Stimulated activated naive CD8-positive, alpha-beta T cell treated with anti-CD3 and anti-CD28 coated beads, Interleukin-15, Interleukin-2, amounts not matched to agents 100 ng/mL and 50 ng/mL, for 24 hours (primary cell): ENCODE measurements around the gene UBE2L5.

Experiments
- H3K27ac Mint-ChIP-seq: one replicate; pipeline ENCODE4 v1.8.0; 2021; ENCODE audit warnings: mild to moderate bottlenecking, mixed read lengths
- H3K27me3 Mint-ChIP-seq: one replicate; pipeline ENCODE4 v1.8.0; 2021; ENCODE audit warnings: mixed read lengths
- H3K36me3 Mint-ChIP-seq: one replicate; pipeline ENCODE4 v1.8.0; 2021; ENCODE audit warnings: low read depth, mixed read lengths
- H3K4me1 Mint-ChIP-seq: one replicate; pipeline ENCODE4 v1.8.0; 2021; ENCODE audit warnings: low read depth, mixed read lengths
- H3K4me3 Mint-ChIP-seq: one replicate; pipeline ENCODE4 v1.8.0; 2021; ENCODE audit warnings: mild to moderate bottlenecking, mixed read lengths
- H3K9me3 Mint-ChIP-seq: one replicate; pipeline ENCODE4 v1.8.0; 2021; ENCODE audit warnings: mixed read lengths

The UBE2L5 gene

GRCh38 chr13:30422054-30422839, at the start of gene UBE2L5:
TSS of gene UBE2L5 (plus strand) at chr13:30422493. CDS start at chr13:30427991, 5,498 bp downstream.
- H3K27ac Mint-ChIP-seq, result peak within 1 kb of the TSS; percentile 78
- H3K4me3 Mint-ChIP-seq, result peak within 1 kb of the TSS; percentile 84
- H3K9me3 Mint-ChIP-seq, result no peaks in the 10 kb centered on the region
- no peaks in the 10 kb centered on the region for H3K27me3 Mint-ChIP-seq
- H3K36me3 Mint-ChIP-seq, result no peaks in the 10 kb centered on the region
- peaks cover 14% of the 10 kb centered on the region for H3K4me1 Mint-ChIP-seq

GRCh38 chr13:30373727-30374126, 48.6 kb upstream of the UBE2L5 start:
- Mint-ChIP-seq H3K9me3 (no peaks in the 10 kb centered on the region), H3K27ac (peak overlapping the region; percentile 98), H3K4me3 (peak overlapping the region; percentile 30), H3K4me1 (peaks cover 94% of the 10 kb centered on the region), H3K36me3 (peaks cover 7% of the 10 kb centered on the region), H3K27me3 (no peaks in the 10 kb centered on the region)

- peaks cover 86% of the 10 kb centered on the region for H3K4me1 Mint-ChIP-seq
- H3K4me3 Mint-ChIP-seq, result peak overlapping the region; percentile 22
- peak overlapping the region; percentile 33 for H3K27ac Mint-ChIP-seq
- H3K9me3 Mint-ChIP-seq, result no peaks in the 10 kb centered on the region
- peaks cover 7% of the 10 kb centered on the region for H3K36me3 Mint-ChIP-seq
- no peaks in the 10 kb centered on the region for H3K27me3 Mint-ChIP-seq
These were observed 46.9 kb upstream of the UBE2L5 start for GRCh38 chr13:30375265-30375835.

DNA sequence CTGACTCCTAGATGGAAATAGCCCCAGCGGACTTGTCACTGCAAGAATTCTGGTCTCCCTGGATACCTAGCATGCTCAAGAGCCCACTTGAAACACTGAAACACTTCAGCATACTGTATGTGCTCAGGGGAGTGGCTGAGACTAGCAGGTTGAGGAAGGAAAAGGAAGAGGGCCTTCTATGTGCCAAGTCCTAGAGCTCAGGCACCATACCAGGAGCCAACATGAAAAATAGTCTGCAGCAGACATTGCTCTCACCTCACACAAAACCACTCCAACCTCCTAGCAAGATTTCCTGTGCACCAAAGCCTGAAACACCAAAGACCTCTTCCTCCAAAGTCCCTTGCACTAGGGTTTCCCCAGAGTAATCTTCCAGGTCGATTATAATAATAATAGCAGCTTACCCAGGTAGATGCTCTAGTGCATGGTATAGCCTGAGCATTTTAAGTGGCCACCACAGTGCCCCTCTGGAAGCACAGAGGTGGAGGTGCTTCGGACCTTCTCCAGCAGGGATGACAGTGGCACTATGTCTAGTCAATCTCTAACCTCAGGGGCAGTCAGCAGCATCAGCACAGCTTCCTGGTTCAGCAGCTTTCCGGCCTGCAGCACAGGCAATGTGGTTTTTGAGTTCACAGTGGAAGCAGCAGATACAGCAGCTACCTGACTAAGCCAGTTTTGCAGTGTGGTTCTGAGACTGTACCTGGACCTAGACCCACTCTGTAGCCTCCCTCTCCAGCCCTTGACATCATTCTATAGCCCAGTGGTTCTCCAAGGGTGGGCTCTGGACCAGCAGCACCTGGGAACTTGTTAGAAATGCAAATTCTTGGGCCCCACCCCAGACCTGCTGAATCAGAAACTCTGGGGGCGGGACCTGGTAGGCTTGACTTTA, 45.6 kb upstream of the UBE2L5 start:
- Mint-ChIP-seq H3K27me3 (no peaks in the 10 kb centered on the region), H3K36me3 (peaks cover 7% of the 10 kb centered on the region), H3K9me3 (no peaks in the 10 kb centered on the region), H3K4me1 (peaks cover 73% of the 10 kb centered on the region), H3K27ac (peak overlapping the region; percentile 80), H3K4me3 (peak overlapping the region; percentile 80)

DNA sequence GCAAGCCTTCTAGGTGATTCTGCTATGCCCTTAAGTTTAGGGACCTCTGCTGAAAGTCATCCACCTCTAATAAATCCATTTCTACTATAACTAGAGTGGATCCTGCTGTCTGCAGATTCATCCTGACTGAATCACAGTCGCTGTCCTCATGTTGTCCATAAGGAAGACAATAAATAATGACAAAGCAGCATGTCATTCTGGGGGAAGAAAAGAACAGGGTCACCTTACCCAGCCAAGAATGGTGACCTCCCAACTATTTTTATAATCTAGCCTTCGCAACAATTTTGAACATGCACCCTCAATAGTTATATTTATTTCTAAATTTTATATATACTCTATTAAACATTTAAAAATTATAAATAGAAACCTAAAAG, 45.0 kb upstream of the UBE2L5 start:
- Mint-ChIP-seq H3K27ac (peak overlapping the region; percentile 80), H3K4me1 (peaks cover 67% of the 10 kb centered on the region), H3K4me3 (peak overlapping the region; percentile 80), H3K36me3 (peaks cover 7% of the 10 kb centered on the region), H3K27me3 (no peaks in the 10 kb centered on the region), H3K9me3 (no peaks in the 10 kb centered on the region)

GRCh38 chr13:30378191-30378590, 44.1 kb upstream of the UBE2L5 start:
- H3K27me3 Mint-ChIP-seq, result no peaks in the 10 kb centered on the region
- no peaks in the 10 kb centered on the region for H3K9me3 Mint-ChIP-seq
- no peak overlapping the region for H3K4me3 Mint-ChIP-seq
- H3K27ac Mint-ChIP-seq, result no peak overlapping the region
- peaks cover 6% of the 10 kb centered on the region for H3K36me3 Mint-ChIP-seq
- H3K4me1 Mint-ChIP-seq, result peaks cover 64% of the 10 kb centered on the region

DNA sequence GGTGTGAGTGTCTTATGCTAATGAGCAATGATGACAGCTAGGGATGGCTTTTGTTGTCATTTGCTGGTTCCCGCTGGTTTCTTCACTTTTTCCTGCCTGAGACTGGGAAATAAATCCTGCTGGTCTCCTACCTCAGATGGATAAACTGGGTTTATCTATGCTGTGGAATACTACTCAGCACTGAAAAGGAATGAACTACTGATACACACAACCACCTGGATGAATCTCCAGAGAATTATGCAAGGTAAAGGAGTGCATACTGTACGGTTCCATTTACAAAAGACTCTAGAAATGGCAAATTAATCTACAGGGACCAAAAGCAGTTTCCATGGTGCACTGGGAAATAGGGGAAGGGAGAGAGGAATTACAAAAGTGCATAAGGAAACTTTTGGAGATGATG, 41.2 kb upstream of the UBE2L5 start:
- Mint-ChIP-seq H3K9me3 (no peaks in the 10 kb centered on the region), H3K27me3 (no peaks in the 10 kb centered on the region), H3K4me1 (peaks cover 37% of the 10 kb centered on the region), H3K4me3 (no peak overlapping the region), H3K36me3 (no peaks in the 10 kb centered on the region), H3K27ac (no peak overlapping the region)

GRCh38 chr13:30382836-30383525, 39.3 kb upstream of the UBE2L5 start:
- no peaks in the 10 kb centered on the region for H3K9me3 Mint-ChIP-seq
- peaks cover 19% of the 10 kb centered on the region for H3K4me1 Mint-ChIP-seq
- H3K36me3 Mint-ChIP-seq, result no peaks in the 10 kb centered on the region
- H3K27ac Mint-ChIP-seq, result no peak overlapping the region
- H3K27me3 Mint-ChIP-seq, result no peaks in the 10 kb centered on the region
- H3K4me3 Mint-ChIP-seq, result no peak overlapping the region

DNA sequence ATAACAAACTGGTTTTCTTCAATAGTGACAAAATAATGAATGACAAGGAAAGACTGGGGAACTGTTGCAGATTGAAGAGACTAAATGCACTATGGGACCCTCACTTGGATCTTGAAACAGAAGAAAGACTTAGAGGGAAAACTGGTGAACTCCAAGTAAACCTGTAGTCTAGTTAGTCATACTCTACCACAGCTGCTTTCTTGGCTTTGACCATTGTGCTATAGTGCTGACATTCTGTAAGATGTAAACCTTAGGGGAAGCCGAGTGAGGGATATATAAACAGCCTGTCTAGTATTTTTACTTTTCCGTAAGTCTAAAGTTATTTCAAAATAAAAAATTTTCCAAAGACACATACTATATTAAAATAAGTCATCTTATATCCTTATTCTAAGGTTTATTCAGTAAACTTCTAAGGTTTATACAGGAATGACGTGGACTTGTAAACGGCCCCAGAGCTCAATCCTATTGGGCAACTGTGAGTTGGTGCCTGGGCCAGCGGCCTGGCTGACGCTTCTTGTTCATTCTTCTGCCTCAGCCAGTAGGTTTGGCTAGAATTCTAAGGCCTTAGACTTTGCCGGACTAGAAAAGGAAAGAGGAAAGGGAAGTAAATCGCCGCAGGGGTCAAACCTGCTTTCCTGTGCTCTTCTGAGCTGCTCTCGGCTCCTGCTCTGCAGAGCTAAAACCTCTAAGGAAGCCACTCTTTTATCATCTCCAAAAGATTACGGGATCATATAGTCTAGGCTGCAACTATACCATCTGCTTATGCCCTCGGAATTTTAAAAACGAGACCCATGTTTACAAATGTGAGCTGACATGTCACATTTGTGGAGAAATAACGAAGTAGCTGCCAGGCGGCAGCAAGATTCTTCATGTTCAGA, 33.6 kb upstream of the UBE2L5 start:
- H3K4me1 Mint-ChIP-seq, result peaks cover 21% of the 10 kb centered on the region
- no peaks in the 10 kb centered on the region for H3K9me3 Mint-ChIP-seq
- H3K27me3 Mint-ChIP-seq, result no peaks in the 10 kb centered on the region

GRCh38 chr13:30391956-30392680, 30.2 kb upstream of the UBE2L5 start:
- no peaks in the 10 kb centered on the region for H3K9me3 Mint-ChIP-seq
- no peaks in the 10 kb centered on the region for H3K27me3 Mint-ChIP-seq
- no peaks in the 10 kb centered on the region for H3K36me3 Mint-ChIP-seq
- no peak overlapping the region for H3K27ac Mint-ChIP-seq
- H3K4me3 Mint-ChIP-seq, result no peak overlapping the region
- peaks cover 55% of the 10 kb centered on the region for H3K4me1 Mint-ChIP-seq

More for the DNA sequence above, 33.6 kb upstream of the UBE2L5 start:
- Mint-ChIP-seq H3K36me3 (no peaks in the 10 kb centered on the region), H3K4me3 (peak overlapping the region; percentile 66), H3K27ac (peak overlapping the region; percentile 68)

- Mint-ChIP-seq H3K36me3 (no peaks in the 10 kb centered on the region), H3K27me3 (no peaks in the 10 kb centered on the region), H3K4me3 (no peak overlapping the region), H3K4me1 (peaks cover 56% of the 10 kb centered on the region), H3K9me3 (no peaks in the 10 kb centered on the region), H3K27ac (no peak overlapping the region)
These were observed 29.6 kb upstream of the UBE2L5 start for GRCh38 chr13:30392681-30393045.

- H3K4me3 Mint-ChIP-seq, result peak overlapping the region; percentile 84
- no peaks in the 10 kb centered on the region for H3K36me3 Mint-ChIP-seq
- peak overlapping the region; percentile 84 for H3K27ac Mint-ChIP-seq
- H3K27me3 Mint-ChIP-seq, result no peaks in the 10 kb centered on the region
- peaks cover 39% of the 10 kb centered on the region for H3K4me1 Mint-ChIP-seq
- no peaks in the 10 kb centered on the region for H3K9me3 Mint-ChIP-seq
These were observed 27.5 kb upstream of the UBE2L5 start for GRCh38 chr13:30394751-30395191.
